Osteocyte (in vitro differentiated cells): ENCODE measurements around the gene RPE. TPM values are rescaled to one million over a fixed set of nuclear protein-coding genes. Genes with fewer than 3 reads are reported as not detected.

Experiments used
- DNase-seq: peaks from one replicate; pipeline ENCODE4 v3.0.0; 2021; ENCODE audit warnings: mixed read lengths; ENCODE audit not compliant: unreplicated experiment; ENCODE audit errors: extremely low spot score
- H3K27ac Mint-ChIP-seq: one replicate; pipeline ENCODE4 v1.8.0; 2021; ENCODE audit warnings: mild to moderate bottlenecking, mixed read lengths; ENCODE audit not compliant: unreplicated experiment
- H3K27me3 Mint-ChIP-seq: one replicate; pipeline ENCODE4 v1.8.0; 2021; ENCODE audit warnings: mixed read lengths; ENCODE audit not compliant: unreplicated experiment
- H3K36me3 Mint-ChIP-seq: one replicate; pipeline ENCODE4 v1.8.0; 2021; ENCODE audit warnings: mixed read lengths; ENCODE audit not compliant: unreplicated experiment
- H3K4me1 Mint-ChIP-seq: one replicate; pipeline ENCODE4 v1.8.0; 2021; ENCODE audit warnings: mixed read lengths; ENCODE audit not compliant: unreplicated experiment
- H3K4me3 Mint-ChIP-seq: one replicate; pipeline ENCODE4 v1.8.0; 2021; ENCODE audit warnings: mild to moderate bottlenecking, moderate library complexity, mixed read lengths; ENCODE audit not compliant: unreplicated experiment
- H3K9me3 Mint-ChIP-seq: one replicate; pipeline ENCODE4 v1.8.0; 2021; ENCODE audit warnings: mixed read lengths; ENCODE audit not compliant: unreplicated experiment
- total RNA-seq: library from RNA; stranded (reverse); gene quantifications from 2 replicates; pipeline ENCODE4 v1.2.1, GENCODE V29; 2021
- TF ChIP-seq, protein P1 (sequence below): fragments of 200-600 bp; sonication (generic); IDR thresholded peaks from 2 replicates; pipeline ENCODE4 v1.5.0; 2021; ENCODE audit warnings: antibody characterized with exemption, mild to moderate bottlenecking, moderate library complexity

Gene RPE
- total RNA-seq, 1 donor from 2014 or later, result 39.0 TPM

DNA sequence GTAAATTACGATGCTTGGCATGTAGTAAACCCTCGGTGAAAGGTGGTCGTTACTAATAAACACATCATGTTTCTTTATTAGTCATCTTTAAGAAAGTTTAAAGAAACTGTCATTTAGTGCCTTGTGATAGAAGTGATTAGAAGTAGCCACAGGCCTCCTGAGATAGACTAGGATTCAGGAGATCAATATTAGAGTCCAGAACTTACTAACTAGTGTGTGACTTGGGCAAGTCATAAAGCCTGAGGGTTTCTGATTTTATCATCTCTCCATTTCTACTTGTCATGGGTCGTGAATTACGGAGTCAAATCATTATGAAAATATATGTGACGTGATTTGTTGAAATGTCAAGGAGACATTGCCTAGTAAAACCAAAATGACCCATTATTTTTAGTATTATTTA, 6.7 kb downstream of the RPE start:
- TF ChIP-seq, protein P1, sequence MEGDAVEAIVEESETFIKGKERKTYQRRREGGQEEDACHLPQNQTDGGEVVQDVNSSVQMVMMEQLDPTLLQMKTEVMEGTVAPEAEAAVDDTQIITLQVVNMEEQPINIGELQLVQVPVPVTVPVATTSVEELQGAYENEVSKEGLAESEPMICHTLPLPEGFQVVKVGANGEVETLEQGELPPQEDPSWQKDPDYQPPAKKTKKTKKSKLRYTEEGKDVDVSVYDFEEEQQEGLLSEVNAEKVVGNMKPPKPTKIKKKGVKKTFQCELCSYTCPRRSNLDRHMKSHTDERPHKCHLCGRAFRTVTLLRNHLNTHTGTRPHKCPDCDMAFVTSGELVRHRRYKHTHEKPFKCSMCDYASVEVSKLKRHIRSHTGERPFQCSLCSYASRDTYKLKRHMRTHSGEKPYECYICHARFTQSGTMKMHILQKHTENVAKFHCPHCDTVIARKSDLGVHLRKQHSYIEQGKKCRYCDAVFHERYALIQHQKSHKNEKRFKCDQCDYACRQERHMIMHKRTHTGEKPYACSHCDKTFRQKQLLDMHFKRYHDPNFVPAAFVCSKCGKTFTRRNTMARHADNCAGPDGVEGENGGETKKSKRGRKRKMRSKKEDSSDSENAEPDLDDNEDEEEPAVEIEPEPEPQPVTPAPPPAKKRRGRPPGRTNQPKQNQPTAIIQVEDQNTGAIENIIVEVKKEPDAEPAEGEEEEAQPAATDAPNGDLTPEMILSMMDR, result no peak
- Mint-ChIP-seq H3K36me3 (peaks cover 22% of the 10 kb centered on the region), H3K4me3 (no peak overlapping the region), H3K4me1 (peaks cover 6% of the 10 kb centered on the region), H3K27ac (no peak overlapping the region), H3K27me3 (no peaks in the 10 kb centered on the region), H3K9me3 (no peaks in the 10 kb centered on the region)
- DNase-seq, result no peak

DNA sequence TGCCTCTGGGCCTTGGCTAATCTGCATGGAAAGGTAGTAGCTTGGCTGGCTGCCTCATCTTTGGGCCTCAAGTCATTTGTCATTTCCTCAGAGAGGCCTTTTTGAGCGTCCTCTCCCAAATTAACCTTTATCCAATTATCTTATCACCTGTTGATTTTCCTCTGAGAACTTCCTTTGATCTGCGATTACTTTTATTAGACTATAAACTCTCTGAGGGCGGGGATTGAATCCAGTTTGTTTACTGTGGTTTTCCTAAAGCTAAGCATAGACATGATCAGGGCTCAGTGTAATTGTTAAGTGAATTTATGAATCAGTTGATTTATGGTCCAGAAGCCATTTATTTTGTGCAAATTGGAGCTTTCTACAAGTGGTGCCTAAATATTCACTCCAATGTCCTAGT, 7.5 kb downstream of the RPE start:
- Mint-ChIP-seq H3K4me3 (no peak overlapping the region), H3K4me1 (peaks cover 2% of the 10 kb centered on the region), H3K36me3 (peaks cover 25% of the 10 kb centered on the region), H3K9me3 (no peaks in the 10 kb centered on the region), H3K27me3 (no peaks in the 10 kb centered on the region), H3K27ac (no peak overlapping the region)
- DNase-seq, result no peak
- TF ChIP-seq, protein P1, result no peak

DNA sequence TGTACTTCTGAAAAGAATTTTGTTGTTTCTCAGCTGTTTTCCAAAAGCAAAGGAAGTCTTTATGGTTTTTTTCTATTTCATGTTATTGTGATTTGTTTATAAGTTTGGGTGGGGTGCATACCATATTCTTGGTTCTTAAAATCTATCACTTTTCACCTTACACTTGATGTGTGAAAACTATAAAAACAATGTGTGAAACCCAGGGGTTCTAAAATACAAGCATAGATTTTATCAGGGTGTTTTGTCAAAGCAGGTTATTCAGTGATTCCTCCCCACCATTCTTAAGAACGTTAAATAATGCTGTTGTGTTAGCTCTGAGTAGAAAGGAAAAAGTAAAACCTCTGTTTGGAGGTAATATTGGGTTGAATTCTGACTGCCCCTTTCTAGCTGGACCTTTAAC, 17.7 kb downstream of the RPE start:
- no peaks in the 10 kb centered on the region for H3K4me1 Mint-ChIP-seq
- peaks cover 51% of the 10 kb centered on the region for H3K36me3 Mint-ChIP-seq
- H3K4me3 Mint-ChIP-seq, result no peak overlapping the region
- H3K27ac Mint-ChIP-seq, result no peak overlapping the region
- TF ChIP-seq, protein P1, result no peak
- no peak for DNase-seq
- H3K27me3 Mint-ChIP-seq, result no peaks in the 10 kb centered on the region
- no peaks in the 10 kb centered on the region for H3K9me3 Mint-ChIP-seq

DNA sequence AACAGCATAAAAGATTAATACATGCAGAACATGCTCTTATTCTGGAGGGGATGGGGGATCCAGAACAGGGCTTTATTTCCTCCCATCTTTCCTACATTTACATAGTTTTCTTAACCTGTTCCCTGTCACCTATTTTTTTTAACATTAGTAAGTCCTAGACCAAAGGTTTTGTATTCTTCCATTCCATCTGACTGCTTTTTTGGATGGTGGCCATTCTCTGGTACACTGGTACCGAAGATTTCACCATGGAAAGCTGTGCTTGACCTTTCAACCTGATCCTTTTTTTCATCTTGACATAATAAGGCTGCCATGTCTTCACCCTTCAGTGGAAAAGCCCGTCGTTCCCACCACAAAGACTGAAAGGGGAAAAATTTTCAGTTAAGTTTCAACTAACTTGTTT, 20.4 kb downstream of the RPE start:
- Mint-ChIP-seq H3K27me3 (no peaks in the 10 kb centered on the region), H3K9me3 (no peaks in the 10 kb centered on the region), H3K4me3 (no peak overlapping the region), H3K27ac (no peak overlapping the region), H3K4me1 (no peaks in the 10 kb centered on the region), H3K36me3 (peaks cover 47% of the 10 kb centered on the region)
- TF ChIP-seq, protein P1, result no peak
- DNase-seq, result no peak

DNA sequence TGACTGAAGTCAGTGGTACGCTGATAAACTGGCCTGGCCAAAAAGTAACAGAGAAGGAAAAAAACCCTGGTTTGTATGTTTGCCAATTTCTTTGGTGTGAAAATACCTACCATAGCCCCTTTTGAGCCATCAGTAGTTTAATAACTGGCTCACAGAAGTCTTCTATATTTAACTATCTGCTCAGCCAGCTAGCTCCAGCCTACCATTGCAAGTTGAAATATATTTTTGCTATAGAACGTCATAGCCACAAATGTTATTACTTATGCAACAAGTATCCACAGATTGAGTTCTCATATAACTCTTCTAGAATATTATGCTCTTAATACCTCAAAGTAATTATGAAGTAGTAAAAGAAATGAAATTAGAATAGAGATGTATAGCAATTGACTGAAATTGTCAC, 25.2 kb downstream of the RPE start:
- H3K4me3 Mint-ChIP-seq, result no peak overlapping the region

More for the DNA sequence above, 25.2 kb downstream of the RPE start:
- DNase-seq, result no peak
- Mint-ChIP-seq H3K36me3 (peaks cover 44% of the 10 kb centered on the region), H3K4me1 (no peaks in the 10 kb centered on the region), H3K27me3 (no peaks in the 10 kb centered on the region), H3K9me3 (no peaks in the 10 kb centered on the region), H3K27ac (no peak overlapping the region)
- TF ChIP-seq, protein P1, result no peak
